Measurements from ENCODE around the gene AQP9.
"Not testable (repeated sequence)": the region's sequence is repeated elsewhere in the genome, so short reads cannot be mapped to it uniquely, and the experiment has no call there.

AQP9 gene

GRCh38 chr15:58179741-58180381 lies 41.7 kb downstream of the AQP9 start:
- DNase-seq (ENCODE audit: low read depth, low spot score) = no peak

GRCh38 chr15:58182460-58183163 lies 44.4 kb downstream of the AQP9 start:
- DNase-seq (ENCODE audit: low read depth, low spot score) = no peak

DNA sequence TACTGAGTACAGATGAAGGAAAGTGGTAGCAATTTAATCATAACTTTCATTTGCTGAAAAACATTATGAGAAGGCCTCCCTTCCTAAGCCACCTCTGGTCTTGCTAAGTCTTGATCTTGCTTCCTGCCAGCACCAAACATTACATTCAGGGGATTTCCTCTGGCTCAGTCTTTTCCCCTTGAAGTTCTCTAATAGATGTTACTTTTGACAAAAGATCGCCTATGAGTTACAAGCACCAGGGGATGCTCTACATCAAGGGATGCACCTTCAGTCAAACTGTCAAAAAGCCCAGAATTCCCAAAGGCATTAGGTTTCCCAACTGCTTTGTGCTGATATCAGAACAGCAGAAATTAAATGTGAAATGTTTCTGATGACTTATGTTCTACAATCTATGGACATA lies 47.3 kb downstream of the AQP9 start:
- DNase-seq (ENCODE audit: low read depth, low spot score) = no peak

DNA sequence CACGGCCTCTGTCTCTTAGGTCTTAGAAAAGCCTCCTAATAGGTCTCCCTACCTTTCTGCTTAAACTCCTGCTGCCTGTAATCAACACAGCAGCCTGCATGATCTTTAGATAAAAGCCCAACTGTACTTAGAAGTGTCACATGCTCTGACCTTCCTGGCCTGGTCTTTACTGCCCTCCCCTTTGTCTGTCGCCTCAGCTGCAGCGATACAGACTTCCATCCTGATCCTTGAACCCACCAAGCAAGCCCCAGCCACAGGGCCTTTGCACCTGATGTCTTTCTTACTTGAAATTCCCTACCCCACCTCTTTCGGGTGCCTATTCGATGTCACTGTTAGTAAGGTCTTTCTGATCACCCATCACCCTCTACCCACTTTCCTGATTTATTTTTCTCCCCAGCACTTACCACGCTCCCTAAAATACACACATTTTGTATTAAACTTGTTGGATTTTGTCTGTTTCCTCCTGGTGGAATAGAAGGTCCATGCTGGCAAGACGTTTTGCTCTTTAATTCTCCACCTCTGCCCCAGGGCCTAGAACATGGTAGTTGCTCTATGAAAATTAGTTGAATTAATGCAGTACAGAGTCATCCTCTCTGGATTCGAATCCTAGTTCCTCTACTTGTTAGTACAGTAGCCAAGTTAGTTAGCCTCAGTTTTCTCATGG lies 51.1 kb downstream of the AQP9 start:
- DNase-seq (ENCODE audit: low read depth, low spot score) = no peak

- DNase-seq (ENCODE audit: low read depth, low spot score) = no peak
Observed at GRCh38 chr15:58190419-58190818, 52.2 kb downstream of the AQP9 start.

GRCh38 chr15:58193636-58194035 lies 55.5 kb downstream of the AQP9 start:
- not testable (repeated sequence) for DNase-seq (ENCODE audit: low read depth, low spot score)

DNA sequence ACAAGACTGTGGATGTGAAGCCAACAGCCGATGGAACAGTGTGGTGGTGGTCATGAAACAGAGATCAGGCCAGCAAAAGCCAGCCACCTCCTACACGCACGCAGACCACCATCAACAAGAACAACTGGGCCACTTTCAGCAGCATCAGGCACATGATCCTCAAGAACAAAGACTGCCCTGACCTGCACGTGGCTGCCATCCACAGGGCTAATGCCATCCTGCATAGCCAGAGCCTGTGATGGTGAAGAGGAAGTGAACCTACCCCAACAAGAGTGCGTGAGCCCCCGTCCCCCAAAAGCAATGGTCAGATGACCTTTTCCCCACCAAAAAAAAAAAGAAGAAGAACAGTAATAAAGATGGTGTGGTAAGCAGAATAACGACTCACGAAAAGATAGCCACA lies 62.6 kb downstream of the AQP9 start:
- DNase-seq (ENCODE audit: low read depth, low spot score) = no peak

- no peak for DNase-seq (ENCODE audit: low read depth, low spot score)
Observed at GRCh38 chr15:58201516-58201915, 63.3 kb downstream of the AQP9 start.

DNA sequence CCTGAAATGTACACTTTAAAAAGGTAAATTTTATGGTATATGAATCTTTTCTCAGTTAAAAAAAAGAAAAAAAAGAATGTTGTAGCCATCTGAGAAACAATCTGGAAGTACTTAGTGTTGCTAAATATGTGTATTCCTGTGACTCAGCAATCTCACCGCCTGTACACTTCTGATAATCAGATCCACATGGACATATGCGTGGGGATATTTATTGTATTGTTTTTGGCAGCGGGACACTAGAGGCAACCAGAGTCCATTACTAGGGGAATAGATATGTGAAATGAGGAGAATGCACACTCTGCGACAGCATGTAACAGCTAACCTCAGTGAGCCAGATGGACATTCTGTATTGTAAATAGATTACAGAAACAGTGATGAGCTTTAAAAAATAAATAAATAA lies 65.4 kb downstream of the AQP9 start:
- no peak for DNase-seq (ENCODE audit: low read depth, low spot score)

DNA sequence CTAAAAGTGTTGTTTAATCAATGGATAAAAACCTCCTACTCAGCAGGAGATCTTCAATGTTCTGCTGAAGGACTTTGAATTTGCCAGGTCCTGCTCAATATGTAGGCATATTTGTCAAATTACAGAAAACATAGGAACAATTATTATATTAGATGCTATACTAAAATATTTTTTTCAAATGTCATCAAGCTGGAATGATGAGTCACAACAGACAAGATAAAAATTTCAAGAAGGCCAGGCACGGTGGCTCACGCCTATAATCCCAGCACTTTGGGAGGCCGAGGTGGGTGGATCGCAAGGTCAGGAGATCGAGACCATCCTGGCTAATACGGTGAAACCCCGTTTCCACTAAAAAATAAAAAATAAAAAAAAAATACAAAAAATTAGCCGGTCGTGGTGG lies 68.0 kb downstream of the AQP9 start:
- no peak for DNase-seq (ENCODE audit: low read depth, low spot score)

- DNase-seq (ENCODE audit: low read depth, low spot score) = not testable (repeated sequence)
Observed at GRCh38 chr15:58208217-58208616, 70.0 kb downstream of the AQP9 start.

GRCh38 chr15:58209007-58209481 lies 70.9 kb downstream of the AQP9 start:
- DNase-seq (ENCODE audit: low read depth, low spot score) = not testable (repeated sequence)

- not testable (repeated sequence) for DNase-seq (ENCODE audit: low read depth, low spot score)
Observed at GRCh38 chr15:58210031-58210430, 71.8 kb downstream of the AQP9 start.

GRCh38 chr15:58212909-58213526 lies 74.8 kb downstream of the AQP9 start:
- no peak for DNase-seq (ENCODE audit: low read depth, low spot score)

DNA sequence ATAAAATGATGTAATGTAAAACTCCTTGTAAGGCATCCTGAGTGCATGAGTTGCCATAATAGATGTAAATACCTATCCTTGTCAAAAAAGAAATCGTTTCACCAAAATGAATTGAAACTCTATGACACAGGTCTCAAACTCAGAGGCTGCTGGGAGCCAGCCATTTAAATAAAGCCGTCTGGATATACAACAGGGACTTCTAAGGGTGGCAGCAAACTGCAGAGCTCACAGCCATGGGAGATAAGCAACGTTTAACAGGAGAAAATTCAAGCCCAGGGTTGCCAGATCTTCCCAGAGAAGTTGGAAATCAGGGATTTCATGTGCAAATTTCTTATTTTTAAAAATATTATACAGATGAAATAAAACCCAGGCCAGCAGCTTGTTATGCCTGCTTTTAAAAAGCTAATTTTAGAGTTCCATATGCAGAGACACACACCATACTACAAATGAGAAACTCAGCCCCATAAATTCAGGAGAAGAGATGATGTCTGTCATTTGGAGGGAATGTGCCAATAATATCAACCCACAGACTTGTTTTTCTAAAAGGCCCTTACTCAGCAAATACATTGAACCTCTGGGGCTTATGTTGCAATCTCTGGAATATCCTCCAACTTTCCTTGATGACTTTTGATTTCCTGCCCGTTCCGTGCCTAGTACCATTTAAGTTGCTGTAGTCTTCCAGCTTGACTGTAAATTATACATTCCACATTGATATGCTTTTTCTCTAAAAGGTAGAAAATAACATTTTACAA lies 75.6 kb downstream of the AQP9 start:
- no peak for DNase-seq (ENCODE audit: low read depth, low spot score)

GRCh38 chr15:58214591-58215340 lies 76.6 kb downstream of the AQP9 start:
- no peak for DNase-seq (ENCODE audit: low read depth, low spot score)

DNA sequence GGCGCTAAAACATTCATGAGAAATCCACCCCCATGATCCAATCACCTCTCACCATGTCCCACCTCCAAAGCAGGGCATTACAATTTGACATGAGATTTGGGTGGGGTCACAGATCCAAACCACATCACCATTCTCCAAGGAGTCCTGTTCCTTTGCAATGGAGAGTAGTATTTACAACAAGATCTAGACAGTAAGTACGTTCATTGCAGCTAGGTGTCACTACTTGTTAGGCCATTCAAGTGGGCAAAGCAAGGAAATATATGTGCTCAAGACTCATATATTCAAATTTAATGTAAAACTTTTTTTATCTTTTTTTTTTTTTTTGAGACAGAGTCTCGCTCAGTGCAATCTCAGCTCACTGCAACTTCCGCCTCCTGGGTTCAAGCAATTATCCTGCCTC lies 79.3 kb downstream of the AQP9 start:
- DNase-seq (ENCODE audit: low read depth, low spot score) = no peak

DNA sequence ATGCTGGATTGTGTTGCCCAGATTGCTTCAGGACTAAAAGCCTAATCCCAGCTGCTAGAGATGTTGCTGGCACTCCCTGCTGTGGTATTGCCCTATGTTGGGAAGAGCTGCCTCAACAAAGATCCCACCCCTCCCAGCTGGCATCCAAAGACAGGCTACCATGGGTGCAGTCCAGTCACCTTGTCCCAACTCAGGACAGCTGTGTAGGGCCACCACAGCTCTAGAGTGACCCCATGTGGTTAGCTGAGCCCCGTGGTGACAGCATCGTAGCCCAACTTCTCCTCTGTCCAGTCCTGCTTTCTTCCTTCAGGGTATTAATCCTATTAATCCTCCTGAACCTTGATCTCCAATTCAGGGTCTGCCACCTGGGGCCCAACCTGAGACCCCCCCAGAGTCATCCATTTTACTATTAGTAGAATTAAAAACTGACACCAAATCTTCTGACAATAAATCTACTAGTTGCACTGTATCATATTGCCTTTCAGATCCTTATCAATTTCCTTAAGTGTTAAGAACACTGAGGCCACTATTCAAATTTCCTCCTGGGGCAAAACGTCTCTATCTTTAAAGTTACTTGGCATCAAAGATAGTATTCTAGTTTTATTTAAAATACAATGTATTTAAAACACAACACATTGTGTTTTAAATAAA lies 83.5 kb downstream of the AQP9 start:
- no peak for DNase-seq (ENCODE audit: low read depth, low spot score)

DNA sequence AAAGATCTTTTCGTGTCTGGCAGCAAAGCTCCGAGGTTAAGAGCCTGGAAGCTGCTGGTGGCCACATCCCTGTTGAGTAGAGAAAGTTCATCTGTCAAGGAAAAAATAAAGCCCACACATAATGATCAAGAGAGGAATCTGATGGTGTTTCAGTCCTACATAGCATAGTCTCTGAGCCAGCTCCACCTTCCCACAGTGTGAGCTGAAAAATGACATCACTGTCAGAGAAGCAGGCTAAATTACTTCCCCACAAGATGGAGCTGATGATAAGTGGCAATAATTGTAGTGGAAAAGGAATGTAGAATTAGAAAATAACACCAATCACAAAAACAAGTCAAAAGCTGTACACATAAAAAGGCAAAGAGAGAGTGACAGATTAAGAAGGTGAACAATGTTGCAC lies 84.5 kb downstream of the AQP9 start:
- no peak for DNase-seq (ENCODE audit: low read depth, low spot score)

DNA sequence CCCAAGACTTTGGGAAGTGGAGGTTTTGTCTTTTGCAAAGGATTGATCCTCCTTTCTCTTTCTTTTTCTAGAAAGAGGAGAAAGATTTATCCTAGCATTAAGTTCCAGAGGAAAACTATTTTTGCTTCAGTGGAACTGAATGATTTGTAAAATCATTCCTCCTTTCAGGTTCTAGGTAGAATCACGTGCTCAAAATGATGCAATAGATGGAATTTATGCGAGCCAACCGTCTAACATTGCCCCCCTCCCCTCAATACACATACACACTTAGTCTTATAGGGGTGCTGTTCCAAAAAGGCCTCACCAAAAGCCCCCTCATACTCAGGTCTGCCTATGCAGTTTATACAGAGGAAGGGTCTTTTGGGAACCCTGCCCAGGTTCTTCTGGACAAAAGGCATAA lies 85.3 kb downstream of the AQP9 start:
- DNase-seq (ENCODE audit: low read depth, low spot score) = no peak
